ENCODE results near the gene ASB1. TPM values are rescaled to one million over a fixed set of nuclear protein-coding genes. Genes with fewer than 3 reads are reported as not detected.

ASB1 gene
- 10 to 100 TPM; 29.1 to 33.7 (median 30.4) TPM for polyA plus RNA-seq (ENCODE audit: insufficient read length in 4 of 4)

- peak in 3 of 4 donors; percentile 62 to 78 (median 71) for DNase-seq (ENCODE audit: low read depth in 4 of 4, low spot score in 2 of 4)
Observed at GRCh38 chr2:238426568-238427434, at the start of gene ASB1. TSS of gene ASB1 (plus strand) at chr2:238426927. CDS start at chr2:238427071, 144 bp downstream.

- DNase-seq (ENCODE audit: low read depth in 4 of 4, low spot score in 2 of 4), result no peak
Observed at GRCh38 chr2:238378230-238379095, 48.3 kb upstream of the ASB1 start.

DNA sequence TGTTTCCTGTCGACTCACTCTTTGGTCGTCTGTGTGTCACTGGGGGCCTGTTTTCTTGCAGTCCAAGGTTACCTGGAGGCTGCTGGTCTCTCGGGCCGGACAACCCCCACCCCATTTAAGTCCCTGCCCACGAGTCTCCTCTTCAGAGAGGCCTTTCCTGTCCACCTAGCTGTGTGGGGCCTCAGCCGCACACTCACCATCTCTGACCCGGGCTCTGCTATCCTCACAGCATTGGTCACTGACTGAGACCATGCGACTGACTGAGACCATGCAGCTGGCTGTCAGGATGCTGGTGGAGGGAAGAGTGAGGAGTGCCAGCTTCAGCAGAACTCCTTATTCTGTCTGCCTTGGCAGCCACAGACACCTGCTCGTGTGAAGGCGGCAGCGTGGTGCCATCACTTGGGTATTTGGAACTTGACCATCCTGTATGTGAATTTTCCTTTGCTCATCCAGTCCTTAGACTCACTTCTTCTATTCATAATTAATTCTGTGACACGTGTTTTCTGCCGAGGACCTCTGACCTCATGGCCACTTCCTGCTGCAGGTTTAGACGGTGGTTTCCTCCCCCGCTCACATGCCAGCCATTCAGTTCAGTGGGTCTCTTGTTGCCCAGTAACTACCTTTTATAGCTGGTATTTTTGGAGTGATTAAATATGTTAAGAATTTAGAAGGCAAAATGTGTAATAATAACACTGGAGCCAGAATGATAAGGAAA lies 47.5 kb upstream of the ASB1 start:
- DNase-seq (ENCODE audit: low read depth in 4 of 4, low spot score in 2 of 4), result no peak

DNA sequence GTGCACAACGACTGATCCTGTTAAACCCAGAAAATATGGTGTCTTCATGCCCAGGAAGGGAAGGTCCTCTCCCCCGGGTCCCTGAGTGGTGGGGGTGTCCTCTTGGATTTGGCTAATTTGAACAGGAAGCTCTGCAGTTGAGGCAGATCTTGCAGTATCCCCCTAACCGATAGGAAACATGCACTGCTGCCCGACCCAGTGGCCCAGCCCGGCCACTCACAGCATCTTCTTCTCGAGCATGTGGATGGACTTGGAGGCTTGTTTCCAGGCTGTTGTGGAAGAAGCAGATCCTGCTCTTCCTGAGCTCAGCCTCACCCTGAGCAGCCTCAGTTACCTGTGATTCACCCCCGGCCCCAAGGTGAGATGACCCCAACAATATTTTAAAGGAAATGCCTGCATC lies 46.4 kb upstream of the ASB1 start:
- no peak for DNase-seq (ENCODE audit: low read depth in 4 of 4, low spot score in 2 of 4)

GRCh38 chr2:238380785-238381184 lies 45.9 kb upstream of the ASB1 start:
- no peak for DNase-seq (ENCODE audit: low read depth in 4 of 4, low spot score in 2 of 4)

- no peak for DNase-seq (ENCODE audit: low read depth in 4 of 4, low spot score in 2 of 4)
Observed at GRCh38 chr2:238381341-238382115, 45.2 kb upstream of the ASB1 start.

- DNase-seq (ENCODE audit: low read depth in 4 of 4, low spot score in 2 of 4), result no peak
Observed at GRCh38 chr2:238382381-238382781, 44.3 kb upstream of the ASB1 start.

GRCh38 chr2:238383135-238383534 lies 43.6 kb upstream of the ASB1 start:
- no peak for DNase-seq (ENCODE audit: low read depth in 4 of 4, low spot score in 2 of 4)

- no peak for DNase-seq (ENCODE audit: low read depth in 4 of 4, low spot score in 2 of 4)
Observed at GRCh38 chr2:238383743-238384380, 42.9 kb upstream of the ASB1 start.

DNA sequence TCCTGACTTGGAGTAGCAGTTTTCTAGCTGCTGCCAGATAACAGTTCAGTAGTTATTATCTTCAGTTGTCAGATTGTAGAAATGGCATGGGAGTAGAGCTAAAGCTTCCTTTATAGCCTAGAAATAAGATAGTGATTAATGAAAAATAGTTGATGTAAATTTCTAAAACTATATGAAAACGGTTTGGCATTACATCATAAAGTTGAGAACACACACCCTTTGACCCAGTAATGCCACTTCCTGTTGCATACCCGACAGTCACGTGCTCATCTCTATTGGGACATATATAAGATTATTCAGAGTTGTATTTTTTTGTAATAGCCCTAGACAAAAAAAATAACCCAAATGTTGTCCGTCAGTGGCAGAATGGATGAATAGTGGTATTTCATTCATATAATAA lies 39.4 kb upstream of the ASB1 start:
- no peak for DNase-seq (ENCODE audit: low read depth in 4 of 4, low spot score in 2 of 4)

GRCh38 chr2:238388794-238389193 lies 37.9 kb upstream of the ASB1 start:
- DNase-seq (ENCODE audit: low read depth in 4 of 4, low spot score in 2 of 4), result no peak

DNA sequence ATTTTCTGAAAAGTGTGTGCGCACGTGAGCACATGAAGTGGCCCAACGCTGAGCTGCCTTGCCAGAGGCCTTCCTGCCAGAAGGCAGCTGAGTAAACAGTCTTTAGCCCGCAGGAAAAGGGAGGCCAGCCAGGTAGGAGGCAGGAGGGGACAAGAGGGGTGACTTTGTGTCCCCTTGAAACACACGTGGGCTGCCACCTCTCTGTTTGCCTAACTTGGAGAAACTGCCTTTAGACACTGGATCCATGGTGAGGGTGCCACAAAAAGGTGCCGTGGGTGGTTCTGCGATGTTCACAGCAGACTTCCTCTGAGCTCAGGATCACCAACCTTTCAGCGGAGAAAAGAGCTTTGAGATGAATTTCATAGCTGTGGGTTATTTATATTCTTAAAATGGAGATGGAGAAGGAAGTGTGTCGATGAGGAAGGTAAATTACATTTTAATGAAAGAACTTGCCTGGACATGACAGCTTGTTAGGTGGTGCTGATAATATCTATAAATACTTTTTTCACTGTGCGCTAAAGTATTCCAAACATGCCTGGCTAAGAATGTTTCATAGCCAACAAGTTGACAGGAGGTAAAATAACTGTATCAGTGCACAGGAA lies 36.6 kb upstream of the ASB1 start:
- no peak for DNase-seq (ENCODE audit: low read depth in 4 of 4, low spot score in 2 of 4)

GRCh38 chr2:238391042-238391689 lies 35.6 kb upstream of the ASB1 start:
- DNase-seq (ENCODE audit: low read depth in 4 of 4, low spot score in 2 of 4), result no peak

DNA sequence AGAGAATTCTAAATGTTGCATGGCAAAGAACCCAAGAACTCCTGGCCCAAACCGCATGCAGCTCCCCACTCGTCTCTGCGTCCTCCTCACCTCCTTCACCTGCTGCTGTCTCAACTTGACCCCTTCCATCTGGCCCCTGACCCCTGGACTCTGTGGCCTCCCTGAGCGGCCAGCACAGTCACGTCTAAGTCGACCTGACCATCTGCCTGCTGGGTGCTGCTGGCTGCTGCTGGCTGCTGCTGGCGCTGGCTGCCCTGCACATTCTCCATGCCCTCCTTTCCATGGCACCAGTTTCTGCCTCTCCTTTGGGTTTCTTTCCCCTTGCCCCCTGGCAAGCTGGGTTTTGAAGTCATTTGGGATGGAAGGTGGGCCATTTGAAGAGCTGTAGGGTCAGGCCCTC lies 30.1 kb upstream of the ASB1 start:
- DNase-seq (ENCODE audit: low read depth in 4 of 4, low spot score in 2 of 4), result no peak

- no peak for DNase-seq (ENCODE audit: low read depth in 4 of 4, low spot score in 2 of 4)
Observed at GRCh38 chr2:238397356-238397755, 29.4 kb upstream of the ASB1 start.

DNA sequence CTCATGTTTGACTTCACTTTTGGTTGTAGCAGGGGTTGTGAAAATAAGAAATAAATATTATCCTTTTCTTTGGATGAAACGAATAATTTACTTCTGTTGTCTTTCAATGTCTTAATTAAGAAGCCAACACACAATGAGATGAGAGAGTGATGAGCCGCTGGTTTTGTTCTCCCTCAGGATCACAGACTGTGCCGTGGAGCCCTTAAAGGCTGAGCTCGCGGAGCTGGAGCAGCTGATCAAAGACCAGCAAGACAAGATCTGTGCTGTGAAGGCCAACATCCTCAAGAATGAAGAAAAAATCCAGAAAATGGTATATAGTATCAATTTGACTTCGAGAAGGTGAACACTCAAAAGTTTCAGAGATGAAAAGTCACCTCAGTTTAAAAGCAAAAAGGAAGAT lies 28.1 kb upstream of the ASB1 start:
- no peak for DNase-seq (ENCODE audit: low read depth in 4 of 4, low spot score in 2 of 4)

DNA sequence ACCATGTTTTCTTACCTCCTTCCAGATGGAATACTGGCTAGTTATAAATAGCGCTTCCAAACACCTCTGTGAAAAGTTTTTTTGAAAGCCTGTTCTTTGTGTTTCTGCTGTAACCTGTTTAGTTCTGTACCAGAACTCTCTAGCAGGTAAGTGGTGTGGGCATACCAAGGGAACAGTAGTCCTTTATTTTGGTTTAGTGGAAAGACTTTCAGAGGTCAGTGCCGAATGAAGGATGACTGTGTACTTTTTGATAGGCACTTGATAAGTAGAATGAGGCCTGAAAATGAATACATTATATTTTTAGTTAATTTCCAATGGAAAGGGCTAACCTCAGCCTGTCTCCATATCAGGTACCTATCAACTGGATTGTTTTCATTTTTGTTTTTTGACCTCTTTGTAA lies 27.6 kb upstream of the ASB1 start:
- DNase-seq (ENCODE audit: low read depth in 4 of 4, low spot score in 2 of 4), result no peak

DNA sequence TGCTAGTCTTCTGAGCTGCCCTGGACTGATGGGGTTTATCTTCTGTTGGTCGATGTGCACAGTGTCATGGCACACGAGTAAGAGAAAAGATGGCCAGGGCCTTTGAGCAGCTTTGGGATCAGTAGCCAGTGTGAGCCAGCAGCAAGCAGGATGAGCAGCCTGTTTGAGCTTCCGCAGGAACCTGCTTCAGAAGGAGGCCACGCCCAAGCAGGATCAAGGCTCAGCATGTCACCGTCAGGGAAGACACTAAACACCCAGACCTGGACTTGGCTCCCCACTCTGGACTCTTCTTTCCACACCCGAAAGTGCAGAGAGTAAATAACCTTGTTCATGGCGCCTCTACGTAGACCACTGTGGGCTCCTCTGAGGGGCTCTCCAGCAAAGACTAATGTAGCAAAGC lies 25.2 kb upstream of the ASB1 start:
- no peak for DNase-seq (ENCODE audit: low read depth in 4 of 4, low spot score in 2 of 4)

All from left renal cortex interstitium (tissue), 4 donors.